Activated T-cell treated with anti-CD3 and anti-CD28 coated beads for 48 hours (primary cell): ENCODE results near the gene SYCE1L.
"Not testable (repeated sequence)": the region's sequence is repeated elsewhere in the genome, so short reads cannot be mapped to it uniquely, and the experiment has no call there.

Source experiments
- DNase-seq: peaks from one replicate; pipeline ENCODE4 v3.0.0-alpha.2; 2020; ENCODE audit warnings: low read depth

SYCE1L gene

GRCh38 chr16:77199211-77199610, at the start of gene SYCE1L:
Gene SYCE1L, plus strand, starts transcription at chr16:77199408. Its CDS starts 44 bp downstream, at chr16:77199452.
- no peak for DNase-seq

- DNase-seq: no peak
Observed at GRCh38 chr16:77157346-77158058, 41.7 kb upstream of the SYCE1L start.

GRCh38 chr16:77158293-77158692, 40.9 kb upstream of the SYCE1L start:
- DNase-seq: no peak

- DNase-seq: no peak
Observed at GRCh38 chr16:77165006-77165405, 34.2 kb upstream of the SYCE1L start.

GRCh38 chr16:77165536-77166236, 33.5 kb upstream of the SYCE1L start:
- DNase-seq: not testable (repeated sequence)

- DNase-seq: no peak
Observed at GRCh38 chr16:77166726-77167125, 32.5 kb upstream of the SYCE1L start.

GRCh38 chr16:77168901-77169300, 30.3 kb upstream of the SYCE1L start:
- no peak for DNase-seq

- DNase-seq: peak; percentile 37
Observed at GRCh38 chr16:77169650-77170236, 29.5 kb upstream of the SYCE1L start.

GRCh38 chr16:77170805-77171204, 28.4 kb upstream of the SYCE1L start:
- DNase-seq: no peak

- DNase-seq: no peak
Observed at GRCh38 chr16:77171745-77172635, 27.2 kb upstream of the SYCE1L start.

- no peak for DNase-seq
Observed at GRCh38 chr16:77172951-77173350, 26.3 kb upstream of the SYCE1L start.

GRCh38 chr16:77183137-77183536, 16.1 kb upstream of the SYCE1L start:
- DNase-seq: no peak

- not testable (repeated sequence) for DNase-seq
Observed at GRCh38 chr16:77186298-77186697, 12.9 kb upstream of the SYCE1L start.

- no peak for DNase-seq
Observed at GRCh38 chr16:77190190-77190477, 9.1 kb upstream of the SYCE1L start.

- DNase-seq: peak; percentile 87
Observed at GRCh38 chr16:77190478-77191258, 8.5 kb upstream of the SYCE1L start, which contains the start of gene MON1B. Gene MON1B, plus strand, starts transcription at chr16:77191190. Its CDS starts 296 bp downstream, at chr16:77191486.

- DNase-seq: no peak
Observed at GRCh38 chr16:77191259-77191969, 7.8 kb upstream of the SYCE1L start.

- DNase-seq: no peak
Observed at GRCh38 chr16:77193377-77193776, 5.8 kb upstream of the SYCE1L start.

GRCh38 chr16:77194295-77195231, 4.6 kb upstream of the SYCE1L start:
- no peak for DNase-seq

- DNase-seq: no peak
Observed at GRCh38 chr16:77195411-77195810, 3.8 kb upstream of the SYCE1L start.

- no peak for DNase-seq
Observed at GRCh38 chr16:77197747-77198146, 1.5 kb upstream of the SYCE1L start.
